Measurements from ENCODE around the gene THSD4. TPM values are rescaled to one million over a fixed set of nuclear protein-coding genes. Genes with fewer than 3 reads are reported as not detected.

THSD4 gene
- polyA plus RNA-seq, 2 of the 4 experiments (the other 2 are of a cell fraction), result 15.8 to 40.7 TPM

GRCh38 chr15:71447328-71448250 lies 332.3 kb downstream of the THSD4 start (continued):
- TF ChIP-seq USF2 (IDR thresholded peaks at IDR 0.05) (no peak), HMGXB4 (CRISPR knock-in tag; IDR thresholded peaks at IDR 0.05; ENCODE audit: borderline replicate concordance) (no peak), CEBPB (IDR thresholded peaks at IDR 0.05) (no peak), CTCF (IDR thresholded peaks at IDR 0.05) (no peak), ZFP36 (IDR thresholded peaks at IDR 0.05; ENCODE audit: borderline replicate concordance, partially characterized antibody) (no peak), FOSB (CRISPR knock-in tag; IDR thresholded peaks at IDR 0.05) (no peak), REST (IDR thresholded peaks at IDR 0.05) (no peak), TP53 (CRISPR knock-in tag; IDR thresholded peaks at IDR 0.05) (no peak), POLR2AphosphoS2 (conservative IDR thresholded peaks at IDR 0.05; ENCODE audit: low read length) (no peak), CBX8 (IDR thresholded peaks at IDR 0.05) (no peak)

- TF ChIP-seq RNF2 (IDR thresholded peaks at IDR 0.05; ENCODE audit: borderline replicate concordance, low read depth), result no peak
- peak in 1 of 2 experiments; percentile 53; a peak in 1 of 4 replicates for TF ChIP-seq CEBPB (IDR thresholded peaks at IDR 0.05)
- TF ChIP-seq SMC3 (IDR thresholded peaks at IDR 0.05), result peak; percentile 89
- peak; percentile 98 for TF ChIP-seq CTCF (IDR thresholded peaks at IDR 0.05)
- peak; percentile 96 to 97 for TF ChIP-seq RAD21 (conservative IDR thresholded peaks at IDR 0.05 in 1 of 2, IDR thresholded peaks at IDR 0.05 in 1 of 2)
- TF ChIP-seq HES2 (IDR thresholded peaks at IDR 0.05), result no peak
- 0 out of 2 replicates have a peak, but pooled peaks have one; percentile 15 for TF ChIP-seq TFCP2L1 (CRISPR knock-in tag; IDR thresholded peaks at IDR 0.05)
- CTCF ChIA-PET, result interaction anchor here (1.3 to 4.8 kb wide), 10 partner anchors 15 to 352 kb away, joined by 3 to 35 read pairs (median 11); no protein-coding TSS in a partner anchor
- peak; percentile 55 to 86 for DNase-seq (ENCODE audit: low read depth in 1 of 2, low spot score in 1 of 2)
These were observed 333.4 kb downstream of the THSD4 start for GRCh38 chr15:71448688-71449114.

More at GRCh38 chr15:71448688-71449114, 333.4 kb downstream of the THSD4 start:
- WGBS (ENCODE audit: missing lambda C conversion rate), result 75% methylated on average over 2 of the region's 2 CpGs
- Histone ChIP-seq H3K9me3 (no peaks in the 10 kb centered on the region), H3K4me3 (no peak overlapping the region), H3K27ac (peak overlapping the region; percentile 85), H3K4me2 (peak overlapping the region; percentile 67), H3K4me1 (peaks cover 67% of the 10 kb centered on the region)
- POLR2A ChIA-PET, result no interaction called here
- ATAC-seq (peak; percentile 36 to 47; a peak in 3 of 6 replicates), FAIRE-seq (no peak)

All from A549 (cell line).